GM12878 (cell line): ENCODE data around the gene PGLYRP1. TPM values are rescaled to one million over a fixed set of nuclear protein-coding genes. Genes with fewer than 3 reads are reported as not detected.

ENCODE experiments used
- ATAC-seq: fragments of 200-7000 bp; cut with Tn5 transposase; 3 replicates; pipeline ENCODE4 v1.9.1; 2020; ENCODE audit warnings: mild to moderate bottlenecking, moderate library complexity
- BruUV-seq: library from RNA; stranded (reverse); fragments of 400-500 nt; replicated peaks from 2 replicates; lab custom pipeline; 2021; lab: Mats Ljungman, UMichigan
- CTCF ChIA-PET: fragments of 300-600 bp; sonication (Branson Sonifier 250); formaldehyde crosslinking; extraction: SDS; loops from one replicate; lab custom pipeline; 2021; ENCODE audit warnings: inconsistent platforms; lab: Yijun Ruan, JAX
- POLR2A ChIA-PET: fragments of 350-600 bp; formaldehyde crosslinking; extraction: SDS; loops from one replicate; lab custom pipeline; 2021; ENCODE audit warnings: inconsistent platforms; lab: Charles Lee
- RAD21 ChIA-PET: fragments of 300-600 bp; sonication (Branson Sonifier 250); formaldehyde crosslinking; loops from one replicate; lab custom pipeline; 2023; ENCODE audit warnings: antibody characterized with exemption; ENCODE audit not compliant: unreplicated experiment; lab: Charles Lee
- SMC1A ChIA-PET: fragments of 300-600 bp; sonication (Branson Sonifier 250); formaldehyde crosslinking; loops from one replicate; lab custom pipeline; 2023; ENCODE audit not compliant: unreplicated experiment, uncharacterized antibody; lab: Charles Lee
- DNase-seq: peaks from one replicate; pipeline ENCODE4 v3.0.0-alpha.2; 2011; ENCODE audit warnings: low read depth, low spot score
- FAIRE-seq: peaks from 3 replicates; lab custom pipeline; 2011; peaks lifted over from hg19 to GRCh38; lab: Jason Lieb, UNC
- H2AFZ ChIP-seq: 2 replicates; pipeline ENCODE4 v1.6.0; 2011; ENCODE audit warnings: low read depth, low read length, control low read depth; ENCODE audit not compliant: control insufficient read depth
- H3K27ac ChIP-seq: 2 replicates; pipeline ENCODE4 v1.5.1; 2011; ENCODE audit warnings: control low read depth; ENCODE audit not compliant: control insufficient read depth, insufficient read depth
- H3K27me3 ChIP-seq, 2 experiments: replicated peaks in 1 of 2; 2 replicates each; pipeline versions ENCODE4 v1.6.0 to v1.6.1; 2011; ENCODE audit warnings: low read length in 1 of 2; ENCODE audit not compliant: control insufficient read depth in 2 of 2, insufficient read depth in 2 of 2
- H3K36me3 ChIP-seq, 2 experiments: 2 replicates each; pipeline ENCODE4 v1.5.1; 2011; ENCODE audit warnings: low read length in 1 of 2; ENCODE audit not compliant: control insufficient read depth in 2 of 2, insufficient read depth in 2 of 2
- H3K4me1 ChIP-seq: 2 replicates; pipeline ENCODE4 v1.6.1; 2011; ENCODE audit warnings: mild to moderate bottlenecking, low read length, moderate library complexity, mixed read lengths; ENCODE audit not compliant: control insufficient read depth, insufficient read depth
- H3K4me2 ChIP-seq: 2 replicates; pipeline ENCODE4 v1.6.0; 2011; ENCODE audit warnings: control low read depth; ENCODE audit not compliant: control insufficient read depth, insufficient read depth
- H3K4me3 ChIP-seq: fragments of 200-600 bp; sonication (generic); 2 replicates; pipeline ENCODE4 v1.5.1; 2016
- H3K79me2 ChIP-seq: 2 replicates; pipeline ENCODE4 v1.6.0; 2011; ENCODE audit warnings: low read length; ENCODE audit not compliant: control insufficient read depth, insufficient read depth
- H3K9ac ChIP-seq: 2 replicates; pipeline ENCODE4 v1.8.0; 2011; ENCODE audit warnings: low read length, control low read depth, mixed read lengths; ENCODE audit not compliant: control insufficient read depth, insufficient read depth
- H3K9me3 ChIP-seq: replicated peaks from 3 replicates; pipeline ENCODE4 v1.5.1; 2011; ENCODE audit warnings: mild to moderate bottlenecking, low read length; ENCODE audit not compliant: control insufficient read depth, insufficient read depth
- H4K20me1 ChIP-seq: 2 replicates; pipeline ENCODE4 v1.6.0; 2011; ENCODE audit not compliant: control insufficient read depth, insufficient read depth
- ATF7 ChIP-seq: fragments of 450-650 bp; IDR thresholded peaks from 2 replicates; pipeline ENCODE4 v1.6.1; 2016; ENCODE audit warnings: low read depth, mild to moderate bottlenecking
- FOS ChIP-seq: IDR thresholded peaks from 3 replicates; pipeline ENCODE4 v1.6.1; 2011; ENCODE audit warnings: borderline replicate concordance; ENCODE audit not compliant: insufficient read length; ENCODE audit errors: extremely low read depth
- GATAD2B ChIP-seq: fragments of 450-650 bp; conservative IDR thresholded peaks from 2 replicates; pipeline ENCODE4 v1.6.1; 2017; ENCODE audit warnings: low read depth, mild to moderate bottlenecking, moderate library complexity
- HDGF ChIP-seq: fragments of 450-650 bp; IDR thresholded peaks from 2 replicates; pipeline ENCODE4 v1.6.1; 2016; ENCODE audit warnings: antibody characterized with exemption
- MAX ChIP-seq: IDR thresholded peaks from 2 replicates; pipeline ENCODE4 v1.6.1; 2012; ENCODE audit warnings: low read depth, low read length, improper control_type of control experiment
- NBN ChIP-seq: fragments of 450-650 bp; IDR thresholded peaks from 2 replicates; pipeline ENCODE4 v1.6.1; 2016
- RAD51 ChIP-seq: fragments of 450-650 bp; IDR thresholded peaks from 2 replicates; pipeline ENCODE4 v1.6.1; 2016; ENCODE audit warnings: moderate library complexity, mild to moderate bottlenecking, inconsistent platforms
- WGBS: methylation state at CpG from one replicate; pipeline ENCODE4 v1.1.6; 2016; ENCODE audit warnings: low lambda C conversion rate; ENCODE audit not compliant: insufficient replicate concordance, insufficient coverage; ENCODE audit errors: missing lambda C conversion rate; 5-methylcytosine and 5-hydroxymethylcytosine counted together
- in situ Hi-C: fragments of 300-500 bp; cut with MboI; formaldehyde crosslinking; loops from 9 replicates; pipeline ENCODE4 v1.14.3; 2018; ENCODE audit warnings: mixed read lengths
- intact Hi-C: fragments of 100-400 bp; cut with micrococcal nuclease; formaldehyde crosslinking; loops from one replicate; pipeline ENCODE4 v1.14.2; 2022; ENCODE audit not compliant: unreplicated experiment
- polyA plus RNA-seq, 11 experiments: library from polyadenylated mRNA; depleted of rRNA in 4 of 11; unstranded in 6 of 11; stranded (reverse) in 5 of 11; fragments of >200 nt; fragmentation: Nextera tagmentation in 4 of 11; fragmentation: Illumina TruSeq in 1 of 11; extraction: Ambion mirVana in 4 of 11; extraction: Trizol in 1 of 11; gene quantifications; 1 replicate in 1 of 11; 2 replicates in 10 of 11; pipeline versions ENCODE4 v1.2.1 to v1.2.3, GENCODE V29; 2011 to 2016; ENCODE audit warnings: inconsistent platforms in 2 of 11, missing spikeins in 2 of 11, low read depth in 1 of 11
- total RNA-seq, 4 experiments: library from RNA; depleted of rRNA in 3 of 4; stranded (reverse); fragments of >200 nt in 3 of 4; fragmentation: Illumina TruSeq in 1 of 4; extraction: Trizol in 1 of 4; gene quantifications; 2 replicates each; pipeline versions ENCODE4 v1.2.1 to v1.2.3, GENCODE V29; 2013 to 2021

The PGLYRP1 gene
- total and polyA plus RNA-seq, 10 of the 15 experiments (the other 5 are each of a cell fraction or from before 2014, with no cell fraction given), result 0.30 TPM; not detected in 9

DNA sequence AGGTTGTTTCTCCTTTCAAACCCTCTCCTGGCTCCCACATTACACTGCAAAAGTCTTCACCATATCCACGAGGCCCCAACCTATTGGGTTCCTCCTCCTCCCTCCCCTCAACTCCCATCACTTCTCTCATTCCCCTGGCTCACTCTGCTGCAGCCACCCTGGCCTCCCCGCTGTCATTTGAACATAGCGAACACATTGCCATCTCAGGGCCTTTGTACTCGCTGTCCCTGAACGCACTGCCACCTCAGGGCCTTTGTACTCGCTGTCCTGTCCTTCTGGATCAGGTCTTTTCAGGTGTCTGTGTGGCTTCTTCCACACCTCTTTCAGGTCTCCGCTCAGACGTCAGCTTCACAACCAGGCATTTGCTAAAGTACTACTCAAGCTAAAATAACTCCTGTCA, 25.9 kb downstream of the PGLYRP1 start:
- BruUV-seq, result no TSS peak
- in situ Hi-C loops (no loop called here), intact Hi-C loops (loop anchor here (10.0 kb wide), 1 partner anchor 182 kb away; the partner anchor contains the start of gene RSPH6A)
- Histone ChIP-seq H2AFZ (no peak overlapping the region), H3K4me2 (no peak overlapping the region), H4K20me1 (no peaks in the 10 kb centered on the region), H3K27ac (no peak overlapping the region), H3K4me1 (peaks cover 14% of the 10 kb centered on the region), H3K36me3 (no peaks in the 10 kb centered on the region), H3K79me2 (peaks cover 9% of the 10 kb centered on the region), H3K4me3 (no peak overlapping the region), H3K9me3 (no peaks in the 10 kb centered on the region; the same call in 2 of the 3 replicates), H3K27me3 (no peaks in the 10 kb centered on the region), H3K9ac (no peak overlapping the region)
- ChIA-PET SMC1A (no interaction called here), RAD21 (no interaction called here), CTCF (interaction anchor here (0.7 to 3.7 kb wide), 4 partner anchors 15 to 32 kb away, joined by 3 to 11 read pairs (median 4); no protein-coding TSS in a partner anchor), POLR2A (interaction anchor here (0.6 to 2.7 kb wide), 2 partner anchors 115 to 585 kb away, joined by 6 to 10 read pairs; no protein-coding TSS in a partner anchor)
- FAIRE-seq (no peak), ATAC-seq (no peak), DNase-seq (no peak)
- no peak for TF ChIP-seq RAD51
- 80% methylated on average over 8 of the region's 8 CpGs for WGBS

GRCh38 chr19:45995715-45996385, 27.0 kb downstream of the PGLYRP1 start:
- Histone ChIP-seq H2AFZ (peak overlapping the region; percentile 5), H3K79me2 (peaks cover 9% of the 10 kb centered on the region), H3K4me3 (peak overlapping the region; percentile 86), H3K36me3 (no peaks in the 10 kb centered on the region), H4K20me1 (no peaks in the 10 kb centered on the region), H3K27me3 (no peaks in the 10 kb centered on the region), H3K27ac (peak overlapping the region; percentile 66), H3K9me3 (no peaks in the 10 kb centered on the region; the same call in 2 of the 3 replicates), H3K9ac (peak overlapping the region; percentile 75), H3K4me1 (peaks cover 14% of the 10 kb centered on the region), H3K4me2 (peak overlapping the region; percentile 97)
- ChIA-PET POLR2A (interaction anchor here (0.6 to 2.7 kb wide), 13 partner anchors 17 to 662 kb away, joined by 3 to 10 read pairs (median 4); partner anchors contain the start of genes IRF2BP1, MYPOP, SIX5 and SYMPK), RAD21 (interaction anchor here (1.0 to 2.0 kb wide), 4 partner anchors 110 to 179 kb away, joined by 3 to 14 read pairs (median 6); partner anchors contain the start of genes FOXA3, IRF2BP1 and SYMPK), CTCF (interaction anchor here (0.7 to 3.7 kb wide), 12 partner anchors 11 to 666 kb away, joined by 3 to 12 read pairs (median 4); partner anchors contain the start of genes SIX5 and SYMPK)
- whole genome bisulfite sequencing, result 23% methylated on average over 13 of the region's 13 CpGs
- in situ Hi-C loops, result no loop called here
- intact Hi-C loops, result loop anchor here (10.0 kb wide), 1 partner anchor 181 kb away; the partner anchor contains the start of gene RSPH6A
- no peak for DNase-seq
- 0 out of 2 replicates have a peak, but pooled peaks have one; percentile 13 for TF ChIP-seq HDGF
- TF ChIP-seq GATAD2B, result 0 out of 2 replicates have a peak, but pooled peaks have one; percentile 16
- TF ChIP-seq FOS, result no peak
- 0 out of 2 replicates have a peak, but pooled peaks have one; percentile 16 for TF ChIP-seq NBN
- TF ChIP-seq ATF7, result peak; percentile 77; the same call in 1 of the 2 replicates
- no peak for TF ChIP-seq MAX
- TF ChIP-seq, all 136 proteins: peak for 4
- FAIRE-seq (peak; percentile 75), ATAC-seq (no peak)
- TSS peak; percentile 88 for BruUV-seq
- SMC1A ChIA-PET, result interaction anchor here (0.6 to 1.0 kb wide), 4 partner anchors 10 to 135 kb away, joined by 3 to 4 read pairs (median 3); partner anchors contain the start of genes IRF2BP1 and MYPOP
